SU-DHL-6 (cell line): ENCODE data around the gene PRKN.

Source experiments
- H2AFZ ChIP-seq: fragments of 200-600 bp; sonication (generic); 2 replicates; pipeline ENCODE4 v1.6.1; 2014; ENCODE audit warnings: low read depth, mild to moderate bottlenecking, moderate library complexity, mixed read lengths, antibody characterized with exemption, low read length; ENCODE audit not compliant: severe bottlenecking
- H3F3A ChIP-seq: fragments of 200-600 bp; shearing (Covaris generic); 2 replicates; pipeline ENCODE4 v1.6.0; 2016; ENCODE audit warnings: antibody characterized with exemption, mild to moderate bottlenecking; ENCODE audit not compliant: insufficient read depth
- H3K27ac ChIP-seq: fragments of 200-600 bp; sonication (generic); 2 replicates; pipeline ENCODE4 v1.5.1; 2016; ENCODE audit warnings: low read depth, mild to moderate bottlenecking, low read length, moderate library complexity, mixed read lengths
- H3K27me3 ChIP-seq: fragments of 200-600 bp; sonication (generic), shearing (Covaris generic); 2 replicates; pipeline ENCODE4 v1.6.0; 2014; ENCODE audit warnings: mild to moderate bottlenecking, low read length
- H3K36me3 ChIP-seq: fragments of 200-600 bp; sonication (generic); 2 replicates; pipeline ENCODE4 v1.6.1; 2014; ENCODE audit warnings: mild to moderate bottlenecking, low read length, mixed read lengths
- H3K4me2 ChIP-seq: fragments of 300-600, 200-600 bp; shearing (Covaris generic), sonication (generic); 2 replicates; pipeline ENCODE4 v1.6.0; 2014; ENCODE audit warnings: low read length, low read depth, mild to moderate bottlenecking; ENCODE audit not compliant: poor library complexity, severe bottlenecking
- H3K4me3 ChIP-seq: fragments of 200-600 bp; sonication (generic); 2 replicates; pipeline ENCODE4 v1.5.1; 2014; ENCODE audit warnings: antibody characterized with exemption, low read length, mild to moderate bottlenecking, mixed read lengths; ENCODE audit not compliant: insufficient read depth, poor library complexity, severe bottlenecking
- H3K79me2 ChIP-seq: fragments of 200-600 bp; sonication (generic); 2 replicates; pipeline ENCODE4 v1.6.1; 2014; ENCODE audit warnings: mild to moderate bottlenecking, low read length, moderate library complexity; ENCODE audit not compliant: insufficient read depth
- H3K9ac ChIP-seq: fragments of 200-600 bp; sonication (generic); 2 replicates; pipeline ENCODE4 v1.7.0; 2014; ENCODE audit warnings: mild to moderate bottlenecking, low read length
- H3K9me2 ChIP-seq: fragments of 200-600 bp; sonication (generic); replicated peaks from 2 replicates; pipeline ENCODE4 v1.6.1; 2014; ENCODE audit warnings: low read length; ENCODE audit not compliant: insufficient read depth
- H3K9me3 ChIP-seq: fragments of 200-600 bp; sonication (generic); 2 replicates; pipeline ENCODE4 v1.6.1; 2014; ENCODE audit warnings: low read length, mixed read lengths; ENCODE audit not compliant: insufficient read depth
- H4K20me1 ChIP-seq: fragments of 200-600 bp; sonication (generic); 2 replicates; pipeline ENCODE4 v1.6.1; 2014; ENCODE audit warnings: low read depth, mild to moderate bottlenecking, antibody characterized with exemption, low read length, moderate library complexity, mixed read lengths
- EZH2phosphoT487 ChIP-seq: fragments of 200-600 bp; sonication (generic), shearing (Covaris generic); conservative IDR thresholded peaks from 2 replicates; pipeline ENCODE4 v1.6.1; 2018; ENCODE audit warnings: mild to moderate bottlenecking, antibody characterized with exemption, low read length, moderate library complexity, mixed read lengths
- TF ChIP-seq, protein P1 (sequence below): fragments of 200-600 bp; sonication (generic); IDR thresholded peaks from one replicate; pipeline ENCODE4 v1.5.1; 2017; ENCODE audit warnings: antibody characterized with exemption, mild to moderate bottlenecking, low read length, moderate library complexity; ENCODE audit not compliant: insufficient read depth, poor library complexity, severe bottlenecking

PRKN gene

DNA sequence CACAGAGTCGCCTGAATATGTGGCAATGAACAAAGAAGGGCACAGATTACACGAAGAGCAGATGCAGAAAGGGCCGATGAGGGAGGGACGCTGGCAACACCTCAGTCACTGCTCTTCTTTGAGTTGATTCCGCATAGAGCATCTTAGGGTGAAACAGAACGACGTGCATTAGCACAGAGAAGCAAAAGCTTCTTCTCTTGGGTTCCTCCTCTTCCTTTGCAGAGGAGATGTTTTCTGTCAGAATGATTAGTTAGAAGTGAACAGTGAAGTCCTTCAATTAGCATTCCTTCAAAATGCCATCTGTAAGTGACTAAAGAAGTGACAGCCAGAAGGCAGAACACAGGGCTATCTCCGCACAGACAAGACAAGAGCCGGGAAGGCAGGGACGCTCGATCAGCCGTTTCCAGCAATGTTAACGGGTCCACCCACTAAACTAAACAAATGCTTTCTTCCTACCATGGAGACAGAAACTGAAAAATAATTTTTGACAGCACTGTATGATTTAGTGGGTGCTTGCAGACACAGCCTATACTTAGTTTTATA lies 1233.9 kb downstream of the PRKN start:
- Histone ChIP-seq H4K20me1 (no peaks in the 10 kb centered on the region), H3K36me3 (no peaks in the 10 kb centered on the region), H2AFZ (no peak overlapping the region), H3F3A (no peaks in the 10 kb centered on the region), H3K4me3 (no peak overlapping the region), H3K79me2 (no peaks in the 10 kb centered on the region), H3K27ac (no peak overlapping the region), H3K4me2 (no peak overlapping the region), H3K27me3 (no peaks in the 10 kb centered on the region), H3K9me3 (no peaks in the 10 kb centered on the region), H3K9me2 (no peaks in the 10 kb centered on the region), H3K9ac (no peak overlapping the region)
- TF ChIP-seq EZH2phosphoT487, result no peak
- TF ChIP-seq, protein P1, sequence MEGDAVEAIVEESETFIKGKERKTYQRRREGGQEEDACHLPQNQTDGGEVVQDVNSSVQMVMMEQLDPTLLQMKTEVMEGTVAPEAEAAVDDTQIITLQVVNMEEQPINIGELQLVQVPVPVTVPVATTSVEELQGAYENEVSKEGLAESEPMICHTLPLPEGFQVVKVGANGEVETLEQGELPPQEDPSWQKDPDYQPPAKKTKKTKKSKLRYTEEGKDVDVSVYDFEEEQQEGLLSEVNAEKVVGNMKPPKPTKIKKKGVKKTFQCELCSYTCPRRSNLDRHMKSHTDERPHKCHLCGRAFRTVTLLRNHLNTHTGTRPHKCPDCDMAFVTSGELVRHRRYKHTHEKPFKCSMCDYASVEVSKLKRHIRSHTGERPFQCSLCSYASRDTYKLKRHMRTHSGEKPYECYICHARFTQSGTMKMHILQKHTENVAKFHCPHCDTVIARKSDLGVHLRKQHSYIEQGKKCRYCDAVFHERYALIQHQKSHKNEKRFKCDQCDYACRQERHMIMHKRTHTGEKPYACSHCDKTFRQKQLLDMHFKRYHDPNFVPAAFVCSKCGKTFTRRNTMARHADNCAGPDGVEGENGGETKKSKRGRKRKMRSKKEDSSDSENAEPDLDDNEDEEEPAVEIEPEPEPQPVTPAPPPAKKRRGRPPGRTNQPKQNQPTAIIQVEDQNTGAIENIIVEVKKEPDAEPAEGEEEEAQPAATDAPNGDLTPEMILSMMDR, result no peak

DNA sequence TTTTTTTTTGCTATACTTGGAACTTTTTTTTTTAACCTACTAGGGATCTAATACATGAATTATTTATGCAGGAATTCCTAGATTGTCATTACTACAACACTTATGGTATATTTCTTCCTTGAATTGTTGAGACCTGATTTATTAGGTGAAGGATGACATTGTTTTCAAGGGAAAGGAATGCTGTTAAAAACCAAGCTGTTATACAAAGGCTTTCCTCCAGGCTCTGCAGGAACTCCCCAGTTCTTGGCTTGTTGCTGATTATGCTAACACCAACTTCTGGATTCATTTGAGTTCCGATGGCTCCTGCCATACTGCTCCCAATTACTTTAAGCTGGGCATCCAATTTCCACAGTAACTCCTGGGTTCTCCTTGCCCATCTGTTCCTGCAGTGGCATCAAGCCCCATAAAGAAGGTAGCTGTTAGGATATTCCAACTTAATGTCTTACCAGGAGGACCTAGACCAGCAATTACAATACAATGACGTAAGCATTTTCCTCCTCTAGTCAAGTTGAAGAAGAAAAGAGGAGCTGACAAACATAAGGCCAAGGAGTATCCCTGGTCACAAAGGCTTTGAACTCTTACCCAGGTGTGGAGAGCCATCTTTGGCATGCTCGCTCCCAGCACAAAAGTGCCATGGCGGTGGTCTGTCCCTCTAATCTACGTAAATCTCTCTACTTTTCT lies 1237.8 kb downstream of the PRKN start:
- Histone ChIP-seq H3F3A (no peaks in the 10 kb centered on the region), H2AFZ (no peak overlapping the region), H3K4me3 (no peak overlapping the region), H4K20me1 (no peaks in the 10 kb centered on the region), H3K27me3 (no peaks in the 10 kb centered on the region), H3K4me2 (no peak overlapping the region), H3K27ac (no peak overlapping the region), H3K79me2 (no peaks in the 10 kb centered on the region), H3K9me3 (no peaks in the 10 kb centered on the region), H3K36me3 (no peaks in the 10 kb centered on the region), H3K9me2 (no peaks in the 10 kb centered on the region), H3K9ac (no peak overlapping the region)
- no peak for TF ChIP-seq EZH2phosphoT487
- TF ChIP-seq, protein P1, result no peak

DNA sequence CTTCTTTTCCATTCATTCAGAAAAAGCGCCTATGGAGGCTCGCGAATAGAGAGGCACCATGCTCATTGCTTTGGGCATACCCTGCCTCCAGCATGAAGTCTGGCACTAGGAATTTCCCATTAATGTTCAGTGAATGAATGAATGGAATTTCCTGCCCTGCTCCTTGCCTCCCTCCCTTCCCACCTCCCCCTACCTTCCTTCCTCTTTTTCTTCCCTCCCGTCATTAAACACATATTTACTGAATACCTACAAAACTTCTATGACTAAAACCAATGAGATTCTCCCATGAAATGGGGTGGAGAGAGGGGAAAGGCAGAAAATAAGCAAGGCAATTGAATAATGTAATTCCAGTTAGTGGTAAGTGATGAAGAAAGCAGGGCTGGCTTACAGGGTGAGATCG lies 1239.9 kb downstream of the PRKN start:
- Histone ChIP-seq H3K27ac (no peak overlapping the region), H3K36me3 (no peaks in the 10 kb centered on the region), H4K20me1 (no peaks in the 10 kb centered on the region), H3F3A (no peaks in the 10 kb centered on the region), H3K9ac (no peak overlapping the region), H3K27me3 (no peaks in the 10 kb centered on the region), H3K79me2 (no peaks in the 10 kb centered on the region), H2AFZ (no peak overlapping the region), H3K9me3 (no peaks in the 10 kb centered on the region), H3K9me2 (no peaks in the 10 kb centered on the region), H3K4me3 (no peak overlapping the region), H3K4me2 (no peak overlapping the region)
- no peak for TF ChIP-seq EZH2phosphoT487
- TF ChIP-seq, protein P1, result no peak
